Calu3 (cell line): ENCODE results near the gene MED12. TPM values are rescaled to one million over a fixed set of nuclear protein-coding genes. Genes with fewer than 3 reads are reported as not detected.

Experiments used
- BruUV-seq: library from RNA; stranded (reverse); fragments of 400-500 nt; replicated peaks from 2 replicates; lab custom pipeline; 2021; lab: Mats Ljungman, UMichigan
- CTCF ChIA-PET: fragments of 300-600 bp; sonication (Branson Sonifier 250); formaldehyde crosslinking; loops from one replicate; lab custom pipeline; 2022; ENCODE audit warnings: antibody characterized with exemption; lab: Charles Lee
- DNase-seq: peaks from one replicate; pipeline ENCODE4 v3.0.0; 2022
- H3K27ac Mint-ChIP-seq: one replicate; pipeline ENCODE4 v1.8.0; 2022; ENCODE audit warnings: mixed read lengths; ENCODE audit not compliant: unreplicated experiment
- H3K27me3 Mint-ChIP-seq: one replicate; pipeline ENCODE4 v1.8.0; 2022; ENCODE audit warnings: mixed read lengths; ENCODE audit not compliant: unreplicated experiment
- H3K36me3 Mint-ChIP-seq: one replicate; pipeline ENCODE4 v1.8.0; 2022; ENCODE audit warnings: mild to moderate bottlenecking, moderate library complexity, mixed read lengths; ENCODE audit not compliant: insufficient read depth, unreplicated experiment
- H3K4me1 Mint-ChIP-seq: one replicate; pipeline ENCODE4 v1.8.0; 2022; ENCODE audit warnings: mild to moderate bottlenecking, low read depth, mixed read lengths; ENCODE audit not compliant: unreplicated experiment
- H3K4me3 Mint-ChIP-seq: one replicate; pipeline ENCODE4 v1.8.0; 2022; ENCODE audit warnings: mild to moderate bottlenecking, low read depth, moderate library complexity, mixed read lengths; ENCODE audit not compliant: unreplicated experiment
- H3K9me3 Mint-ChIP-seq: one replicate; pipeline ENCODE4 v1.8.0; 2022; ENCODE audit warnings: low read depth, mixed read lengths; ENCODE audit not compliant: unreplicated experiment
- CTCF ChIP-seq: fragments of 200-600 bp; IDR thresholded peaks from one replicate; pipeline ENCODE4 v1.8.0; 2022; ENCODE audit warnings: antibody characterized with exemption; ENCODE audit not compliant: unreplicated experiment
- intact Hi-C: fragments of 100-400 bp; cut with micrococcal nuclease; formaldehyde crosslinking; loops from one replicate; pipeline ENCODE4 v1.10.0; 2022; ENCODE audit not compliant: unreplicated experiment
- total RNA-seq: library from RNA; stranded (reverse); gene quantifications from 2 replicates; pipeline ENCODE4 v1.2.3, GENCODE V29; 2022

MED12 gene
- total RNA-seq, 1 experiment from 2014 or later: 56.2 TPM

GRCh38 chrX:71147496-71148277 lies 29.3 kb downstream of the MED12 start:
- no TSS peak for BruUV-seq

GRCh38 chrX:71148278-71148663 lies 29.9 kb downstream of the MED12 start:
- BruUV-seq: no TSS peak
- CTCF ChIA-PET: no interaction called here
- Mint-ChIP-seq H3K36me3 (peaks cover 11% of the 10 kb centered on the region), H3K27me3 (peaks cover 22% of the 10 kb centered on the region), H3K27ac (no peak overlapping the region), H3K4me1 (no peaks in the 10 kb centered on the region), H3K4me3 (no peak overlapping the region), H3K9me3 (no peaks in the 10 kb centered on the region)
- intact Hi-C loops: no loop called here
- DNase-seq: no peak
- TF ChIP-seq CTCF: no peak

More at GRCh38 chrX:71147496-71148277, 29.3 kb downstream of the MED12 start:
- DNase-seq: no peak
- peaks cover 16% of the 10 kb centered on the region for H3K27me3 Mint-ChIP-seq
- H3K4me1 Mint-ChIP-seq: no peaks in the 10 kb centered on the region
- no peak overlapping the region for H3K4me3 Mint-ChIP-seq
- no peak overlapping the region for H3K27ac Mint-ChIP-seq
- H3K36me3 Mint-ChIP-seq: peaks cover 11% of the 10 kb centered on the region
- no peak for TF ChIP-seq CTCF
- intact Hi-C loops: no loop called here
- H3K9me3 Mint-ChIP-seq: no peaks in the 10 kb centered on the region
- CTCF ChIA-PET: no interaction called here

- no peak for TF ChIP-seq CTCF
- intact Hi-C loops: no loop called here
- H3K36me3 Mint-ChIP-seq: peaks cover 4% of the 10 kb centered on the region
- no peak overlapping the region for H3K4me3 Mint-ChIP-seq
- H3K27ac Mint-ChIP-seq: no peak overlapping the region
- no peaks in the 10 kb centered on the region for H3K4me1 Mint-ChIP-seq
- BruUV-seq: no TSS peak
- CTCF ChIA-PET: no interaction called here
- no peaks in the 10 kb centered on the region for H3K9me3 Mint-ChIP-seq
- DNase-seq: no peak
- H3K27me3 Mint-ChIP-seq: peaks cover 43% of the 10 kb centered on the region
Observed at GRCh38 chrX:71151366-71151765, 33.0 kb downstream of the MED12 start.

- Mint-ChIP-seq H3K4me1 (no peaks in the 10 kb centered on the region), H3K4me3 (no peak overlapping the region), H3K27me3 (peaks cover 43% of the 10 kb centered on the region), H3K36me3 (peaks cover 4% of the 10 kb centered on the region), H3K27ac (no peak overlapping the region), H3K9me3 (no peaks in the 10 kb centered on the region)
- CTCF ChIA-PET: no interaction called here
- DNase-seq: no peak
- intact Hi-C loops: no loop called here
- BruUV-seq: no TSS peak
- no peak for TF ChIP-seq CTCF
Observed at GRCh38 chrX:71154196-71154595, 35.8 kb downstream of the MED12 start.
